CD14-positive monocyte (primary cell): Measurements from ENCODE around the gene PDE4D. TPM values are rescaled to one million over a fixed set of nuclear protein-coding genes. Genes with fewer than 3 reads are reported as not detected.

Experiments
- DNase-seq, 3 donors: peaks; one replicate each; pipeline ENCODE4 v3.0.0-alpha.2; 2011 to 2022
- H2AFZ ChIP-seq: 2 replicates; pipeline ENCODE4 v1.6.0; 2012; ENCODE audit warnings: mild to moderate bottlenecking, low read depth, low read length, inconsistent platforms; ENCODE audit not compliant: insufficient read depth, poor library complexity, severe bottlenecking
- H3K27ac ChIP-seq, 2 donors: 1 replicate in 1 of 2; 2 replicates in 1 of 2; pipeline ENCODE4 v1.5.1; 2012 to 2013; ENCODE audit warnings: low read length in 2 of 2, control low read depth in 1 of 2, inconsistent platforms in 1 of 2, low read depth in 1 of 2, mild to moderate bottlenecking in 1 of 2
- H3K27me3 ChIP-seq, 2 donors: one replicate each; pipeline versions ENCODE4 v1.6.0 to v1.6.1; 2011 to 2013; ENCODE audit warnings: low read length in 2 of 2; ENCODE audit not compliant: control insufficient read depth in 2 of 2, insufficient read depth in 2 of 2
- H3K36me3 ChIP-seq, 2 donors: replicated peaks in 1 of 2; 1 replicate in 1 of 2; 2 replicates in 1 of 2; pipeline versions ENCODE4 v1.5.1 to v1.6.1; 2012 to 2013; ENCODE audit warnings: low read length in 2 of 2, control low read depth in 1 of 2, inconsistent platforms in 1 of 2, mild to moderate bottlenecking in 1 of 2; ENCODE audit not compliant: insufficient read depth in 2 of 2, control insufficient read depth in 1 of 2
- H3K4me1 ChIP-seq, 2 donors: 1 replicate in 1 of 2; 2 replicates in 1 of 2; pipeline versions ENCODE4 v1.5.1 to v1.6.1; 2012 to 2013; ENCODE audit warnings: low read length in 2 of 2, control low read depth in 1 of 2, inconsistent platforms in 1 of 2, mild to moderate bottlenecking in 1 of 2, moderate library complexity in 1 of 2; ENCODE audit not compliant: insufficient read depth in 2 of 2, control insufficient read depth in 1 of 2
- H3K4me2 ChIP-seq: replicated peaks from 2 replicates; pipeline ENCODE3; 2012; ENCODE audit warnings: low read length, moderate library complexity, mild to moderate bottlenecking; ENCODE audit not compliant: poor library complexity, severe bottlenecking; ENCODE audit errors: extremely low read depth
- H3K4me3 ChIP-seq, 3 experiments: fragments of 200-600 bp in 1 of 3; sonication (generic) in 1 of 3; replicated peaks in 1 of 3; 1 replicate in 2 of 3; 2 replicates in 1 of 3; pipeline ENCODE4 v1.5.1; 2011 to 2013; ENCODE audit warnings: low read length in 3 of 3, mild to moderate bottlenecking in 3 of 3, control low read depth in 2 of 3, low read depth in 2 of 3, inconsistent platforms in 1 of 3, moderate library complexity in 1 of 3
- H3K79me2 ChIP-seq: 2 replicates; pipeline ENCODE4 v1.6.0; 2012; ENCODE audit warnings: mild to moderate bottlenecking, control low read depth, inconsistent platforms, low read length, moderate library complexity; ENCODE audit not compliant: insufficient read depth
- H3K9ac ChIP-seq: 2 replicates; pipeline ENCODE4 v1.6.0; 2017; ENCODE audit warnings: low read length, mild to moderate bottlenecking; ENCODE audit not compliant: insufficient read depth, poor library complexity, severe bottlenecking
- H3K9me3 ChIP-seq, 2 donors: replicated peaks in 1 of 2; 1 replicate in 1 of 2; 2 replicates in 1 of 2; pipeline versions ENCODE4 v1.5.1 to v1.6.1; 2012 to 2013; ENCODE audit warnings: low read length in 2 of 2, control low read depth in 1 of 2; ENCODE audit not compliant: control insufficient read depth in 1 of 2, insufficient read depth in 1 of 2
- H4K20me1 ChIP-seq: 2 replicates; pipeline ENCODE4 v1.6.0; 2012; ENCODE audit warnings: mild to moderate bottlenecking, low read length, control low read depth, moderate library complexity; ENCODE audit not compliant: insufficient read depth
- H3K27ac Mint-ChIP-seq, 7 donors: one replicate each; pipeline ENCODE4 v1.8.0; 2020; ENCODE audit warnings: mild to moderate bottlenecking in 7 of 7, mixed read lengths in 7 of 7, moderate library complexity in 6 of 7, inconsistent platforms in 2 of 7
- H3K27me3 Mint-ChIP-seq, 3 donors: one replicate each; pipeline ENCODE4 v1.8.0; 2021 to 2022; ENCODE audit warnings: low read depth in 3 of 3, mild to moderate bottlenecking in 3 of 3, mixed read lengths in 3 of 3, moderate library complexity in 3 of 3, inconsistent platforms in 1 of 3
- H3K36me3 Mint-ChIP-seq, 2 donors: one replicate each; pipeline ENCODE4 v1.8.0; 2020; ENCODE audit warnings: mixed read lengths in 2 of 2, inconsistent platforms in 1 of 2, mild to moderate bottlenecking in 1 of 2
- H3K4me1 Mint-ChIP-seq: one replicate; pipeline ENCODE4 v1.8.0; 2020; ENCODE audit warnings: mild to moderate bottlenecking, mixed read lengths
- H3K4me3 Mint-ChIP-seq, 2 donors: one replicate each; pipeline ENCODE4 v1.8.0; 2020; ENCODE audit warnings: mild to moderate bottlenecking in 2 of 2, mixed read lengths in 2 of 2, moderate library complexity in 1 of 2
- H3K9me3 Mint-ChIP-seq, 7 donors: one replicate each; pipeline ENCODE4 v1.8.0; 2020 to 2022; ENCODE audit warnings: mixed read lengths in 7 of 7, mild to moderate bottlenecking in 6 of 7, moderate library complexity in 6 of 7, inconsistent platforms in 2 of 7
- WGBS: methylation state at CpG from one replicate; pipeline ENCODE4 v1.1.5; 2013; ENCODE audit warnings: missing lambda C conversion rate; ENCODE audit not compliant: insufficient coverage; 5-methylcytosine and 5-hydroxymethylcytosine counted together
- intact Hi-C, 2 donors: fragments of 100-400 bp; cut with micrococcal nuclease; formaldehyde crosslinking; loops; one replicate each; pipeline versions ENCODE4 v1.15.0 to v1.15.1; 2023
- polyA plus RNA-seq, 3 donors: library from polyadenylated mRNA; depleted of rRNA in 1 of 3; unstranded in 2 of 3; stranded (reverse) in 1 of 3; fragments of 300-500 nt in 2 of 3; fragments of >200 nt in 1 of 3; fragmentation: Illumina TruSeq in 2 of 3; gene quantifications; 1 replicate in 2 of 3; 2 replicates in 1 of 3; pipeline ENCODE4 v1.2.3, GENCODE V29; 2012 to 2021
- TF ChIP-seq, protein P1 (sequence below): fragments of 200-600 bp; IDR thresholded peaks from one replicate; pipeline ENCODE4 v1.8.0; 2022; ENCODE audit warnings: antibody characterized with exemption, mild to moderate bottlenecking

PDE4D gene
- polyA plus RNA-seq, 3 donors = 1.9 to 3.4 (median 2.8) TPM

DNA sequence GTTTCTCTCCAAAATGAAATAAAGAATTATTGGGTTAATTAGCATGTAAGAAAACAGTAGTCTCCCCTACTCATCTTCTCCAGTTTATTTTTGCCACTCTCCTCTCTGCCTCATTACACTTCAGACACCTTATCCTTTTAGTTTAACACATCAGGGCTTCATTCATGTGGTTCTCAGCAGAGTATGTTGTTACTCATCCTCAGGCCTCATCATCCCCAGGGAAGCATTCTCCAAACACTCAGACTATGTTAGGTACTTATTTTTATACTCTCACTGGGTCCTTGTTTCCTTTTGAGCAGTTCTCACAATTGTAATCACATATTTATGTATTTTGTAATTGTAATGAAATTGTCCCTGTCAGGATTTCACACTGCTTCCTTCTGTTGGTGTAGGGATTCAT is 470.5 kb downstream of the PDE4D start:
- no peaks in the 10 kb centered on the region for H3K36me3 ChIP-seq
- H3K27ac ChIP-seq = no peak overlapping the region
- no peak overlapping the region for H3K4me2 ChIP-seq
- no peaks in the 10 kb centered on the region for H3K4me1 ChIP-seq
- H3K9me3 ChIP-seq = no peaks in the 10 kb centered on the region
- Mint-ChIP-seq H3K36me3 (peaks cover 0 to 5% of the 10 kb centered on the region in 2 donors), H3K27ac (no peak overlapping the region), H3K9me3 (peaks cover 0 to 2% (median 0%) of the 10 kb centered on the region in 7 donors), H3K27me3 (no peaks in the 10 kb centered on the region), H3K4me3 (no peak overlapping the region), H3K4me1 (no peaks in the 10 kb centered on the region)
- no peaks in the 10 kb centered on the region for H3K27me3 ChIP-seq
- no peaks in the 10 kb centered on the region for H3K79me2 ChIP-seq
- no peaks in the 10 kb centered on the region for H4K20me1 ChIP-seq
- H3K9ac ChIP-seq = no peak overlapping the region
- DNase-seq = no peak
- intact Hi-C loops = no loop called here
- no peak overlapping the region for H2AFZ ChIP-seq
- TF ChIP-seq, protein P1, sequence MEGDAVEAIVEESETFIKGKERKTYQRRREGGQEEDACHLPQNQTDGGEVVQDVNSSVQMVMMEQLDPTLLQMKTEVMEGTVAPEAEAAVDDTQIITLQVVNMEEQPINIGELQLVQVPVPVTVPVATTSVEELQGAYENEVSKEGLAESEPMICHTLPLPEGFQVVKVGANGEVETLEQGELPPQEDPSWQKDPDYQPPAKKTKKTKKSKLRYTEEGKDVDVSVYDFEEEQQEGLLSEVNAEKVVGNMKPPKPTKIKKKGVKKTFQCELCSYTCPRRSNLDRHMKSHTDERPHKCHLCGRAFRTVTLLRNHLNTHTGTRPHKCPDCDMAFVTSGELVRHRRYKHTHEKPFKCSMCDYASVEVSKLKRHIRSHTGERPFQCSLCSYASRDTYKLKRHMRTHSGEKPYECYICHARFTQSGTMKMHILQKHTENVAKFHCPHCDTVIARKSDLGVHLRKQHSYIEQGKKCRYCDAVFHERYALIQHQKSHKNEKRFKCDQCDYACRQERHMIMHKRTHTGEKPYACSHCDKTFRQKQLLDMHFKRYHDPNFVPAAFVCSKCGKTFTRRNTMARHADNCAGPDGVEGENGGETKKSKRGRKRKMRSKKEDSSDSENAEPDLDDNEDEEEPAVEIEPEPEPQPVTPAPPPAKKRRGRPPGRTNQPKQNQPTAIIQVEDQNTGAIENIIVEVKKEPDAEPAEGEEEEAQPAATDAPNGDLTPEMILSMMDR = no peak
- H3K4me3 ChIP-seq = no peak overlapping the region

DNA sequence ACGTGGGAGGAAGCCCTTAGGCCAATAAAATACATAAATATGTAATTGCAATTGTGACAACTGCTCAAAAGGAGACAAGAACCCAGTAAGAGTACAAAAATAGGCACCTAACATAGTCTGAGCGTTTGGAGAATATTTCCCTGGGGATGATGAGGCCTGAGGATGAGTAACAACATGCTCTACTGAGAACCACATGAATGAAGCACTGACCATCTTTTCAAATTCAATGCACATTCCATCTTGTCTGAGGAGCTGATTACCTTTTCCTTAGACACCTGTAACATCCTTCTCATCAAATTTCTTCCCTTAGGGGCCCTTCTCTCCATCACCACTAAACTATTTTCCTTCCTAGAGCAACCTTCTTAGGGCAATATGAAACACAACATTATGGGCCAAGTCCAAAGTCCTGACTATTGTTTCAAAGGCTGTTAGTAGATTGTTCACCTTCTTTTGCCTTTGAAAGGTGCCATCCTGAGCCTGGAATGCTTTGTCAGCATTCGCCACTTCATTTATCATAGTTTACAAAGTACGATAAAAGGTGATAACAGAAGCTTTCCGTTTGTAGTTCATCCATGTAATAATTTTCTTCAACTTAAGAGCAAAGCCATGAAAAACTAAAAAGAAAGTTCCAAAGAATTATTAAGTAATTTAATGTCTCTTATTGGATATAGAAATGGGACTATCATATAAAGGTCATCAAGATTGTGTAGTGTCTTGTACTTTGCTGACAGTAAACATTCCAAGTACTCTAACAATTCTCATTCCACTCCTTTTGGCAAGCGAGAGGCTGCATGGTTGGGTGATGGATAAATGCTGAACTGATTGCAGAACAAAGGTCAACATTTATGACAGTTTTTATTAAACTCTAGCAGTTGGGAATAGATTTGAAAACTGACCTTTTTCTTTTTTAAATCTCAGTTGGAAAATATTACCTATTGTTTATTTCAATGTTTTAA is 471.3 kb downstream of the PDE4D start:
- Mint-ChIP-seq H3K27me3 (no peaks in the 10 kb centered on the region), H3K27ac (no peak overlapping the region), H3K9me3 (peaks cover 0 to 2% (median 0%) of the 10 kb centered on the region in 7 donors), H3K4me1 (no peaks in the 10 kb centered on the region), H3K36me3 (peaks cover 0 to 5% of the 10 kb centered on the region in 2 donors), H3K4me3 (no peak overlapping the region)
- DNase-seq = no peak
- Histone ChIP-seq H3K4me3 (no peak overlapping the region), H2AFZ (no peak overlapping the region), H3K27ac (no peak overlapping the region), H3K9me3 (no peaks in the 10 kb centered on the region), H3K9ac (no peak overlapping the region), H3K4me2 (no peak overlapping the region), H3K36me3 (no peaks in the 10 kb centered on the region), H3K4me1 (no peaks in the 10 kb centered on the region), H4K20me1 (no peaks in the 10 kb centered on the region), H3K79me2 (no peaks in the 10 kb centered on the region), H3K27me3 (no peaks in the 10 kb centered on the region)
- intact Hi-C loops = no loop called here
- TF ChIP-seq, protein P1 = no peak
- 100% methylated on average over 1 of the region's 6 CpGs for WGBS
